CD4-positive, alpha-beta T cell treated with Interleukin-2 at 100 ng/mL for 4 hours (primary cell): ENCODE measurements around the gene NACA2.
"Not testable (repeated sequence)": the region's sequence is repeated elsewhere in the genome, so short reads cannot be mapped to it uniquely, and the experiment has no call there.

ENCODE experiments used
- DNase-seq: peaks from one replicate; pipeline ENCODE4 v3.0.0-alpha.2; 2020; ENCODE audit warnings: low spot score

The NACA2 gene

DNA sequence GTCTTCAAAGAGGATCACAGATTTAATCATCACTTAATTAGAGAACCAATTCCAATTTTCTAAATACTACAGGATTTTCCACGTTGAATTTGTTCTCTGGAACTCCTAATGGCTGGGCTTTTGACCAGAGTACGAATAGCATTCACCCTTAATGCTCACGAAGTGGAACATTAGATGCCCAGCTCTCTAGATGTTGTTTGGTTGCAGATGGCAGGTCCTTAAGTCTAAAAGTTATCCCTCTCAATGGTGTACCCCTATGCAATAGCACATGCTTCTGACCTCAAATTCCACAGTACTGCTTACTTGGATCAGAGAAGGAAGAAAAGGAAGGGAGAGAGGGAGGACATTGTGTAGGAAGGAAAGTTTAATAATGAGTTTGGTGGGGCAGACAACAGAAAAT lies 8.6 kb upstream of the NACA2 start:
- DNase-seq, result no peak

DNA sequence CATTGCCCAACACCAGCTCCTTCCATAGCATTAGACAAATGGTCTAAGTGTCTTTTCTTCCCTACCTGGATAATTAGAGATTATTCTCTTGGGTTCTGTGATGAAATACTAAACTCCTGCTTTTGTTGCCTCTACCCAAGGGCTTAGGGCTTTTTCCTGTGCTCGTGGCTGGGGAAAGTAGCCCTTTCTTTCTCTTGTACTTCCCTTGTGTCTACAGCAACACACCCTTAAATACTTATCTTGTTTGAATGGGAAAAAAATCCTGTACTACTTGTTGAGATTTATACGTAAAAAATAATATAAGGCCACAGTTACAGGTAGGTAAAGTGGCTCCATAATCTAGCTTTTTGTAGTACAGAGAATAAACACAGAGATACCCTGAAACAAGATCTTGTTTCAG lies 7.0 kb upstream of the NACA2 start:
- DNase-seq, result no peak

DNA sequence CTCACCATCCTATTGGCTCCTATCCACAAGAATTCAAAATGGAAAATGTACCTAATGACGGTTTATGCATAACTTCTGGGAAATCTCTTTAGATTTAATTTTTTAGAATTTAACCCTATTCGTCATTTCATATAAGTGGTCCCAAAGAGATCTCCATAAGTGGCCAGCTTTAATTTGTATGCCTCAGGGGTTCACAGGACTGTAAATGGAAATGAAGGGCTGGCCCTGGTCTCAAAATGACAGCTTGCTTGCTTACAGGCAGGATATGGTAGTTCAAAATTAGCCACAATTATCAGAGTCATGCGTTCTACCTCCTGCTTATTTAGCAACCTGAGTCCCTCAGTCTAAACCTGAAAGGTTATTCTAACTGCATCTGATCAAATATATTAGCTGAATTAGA lies 6.6 kb upstream of the NACA2 start:
- DNase-seq, result no peak

DNA sequence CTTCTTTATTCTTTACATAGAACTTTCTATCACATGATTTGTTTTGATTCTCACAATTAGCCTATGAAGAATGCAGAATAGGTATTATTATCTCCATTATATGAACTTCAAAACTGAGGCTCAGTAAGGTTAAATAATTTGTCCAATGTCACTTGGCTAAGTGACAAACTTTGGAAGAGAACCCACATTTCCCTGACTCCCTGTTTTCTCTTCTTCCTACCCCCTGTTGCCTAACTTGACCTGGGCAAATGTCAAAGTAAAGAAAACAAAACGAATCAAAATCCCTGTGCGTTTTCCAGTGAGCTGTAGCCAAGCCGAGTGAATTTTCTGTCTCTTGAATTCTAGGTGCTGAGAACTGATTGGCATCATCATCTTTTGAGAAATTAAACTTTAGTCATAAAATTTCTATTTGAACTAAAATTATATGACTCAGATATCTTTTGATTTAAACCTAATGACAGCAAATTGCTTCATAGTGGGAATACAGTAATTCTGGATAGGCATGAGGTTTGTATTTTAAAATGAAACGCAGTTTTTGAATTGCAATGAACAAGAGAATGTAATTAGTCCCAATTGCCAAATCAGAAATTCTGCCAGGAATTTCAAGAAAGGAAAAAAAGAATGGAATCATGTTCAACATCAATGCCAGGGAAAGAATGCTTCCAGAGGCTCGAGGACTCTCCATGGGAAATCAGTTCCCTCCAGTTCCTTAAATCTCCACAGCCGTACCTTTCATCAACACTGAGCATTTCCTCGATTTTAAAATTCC lies 4.6 kb upstream of the NACA2 start:
- no peak for DNase-seq

DNA sequence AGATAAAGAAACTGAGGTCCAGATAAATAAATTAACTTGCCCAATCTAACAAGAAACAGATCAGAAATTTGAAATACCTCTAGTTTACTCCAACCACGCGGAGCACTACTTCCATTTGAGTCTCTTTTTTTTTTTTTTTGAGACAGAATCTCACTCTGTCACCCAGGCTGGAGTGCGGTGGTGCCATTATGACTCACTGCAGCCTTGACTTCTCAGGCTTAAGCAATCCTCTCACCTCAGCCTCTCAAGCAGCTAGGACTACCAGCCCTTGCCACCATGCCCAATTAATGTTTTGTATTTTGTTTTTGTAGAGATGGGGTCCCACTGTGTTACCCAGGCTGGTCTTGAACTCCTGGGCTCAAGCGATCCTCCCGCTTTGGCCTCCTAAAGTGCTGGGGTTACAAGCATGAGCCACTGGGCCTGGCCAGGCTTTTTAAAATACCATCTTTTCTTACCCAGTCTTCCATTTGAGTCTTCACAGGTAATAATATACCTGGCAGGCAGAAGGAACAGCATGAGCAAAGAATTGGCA lies 3.3 kb upstream of the NACA2 start:
- no peak for DNase-seq

DNA sequence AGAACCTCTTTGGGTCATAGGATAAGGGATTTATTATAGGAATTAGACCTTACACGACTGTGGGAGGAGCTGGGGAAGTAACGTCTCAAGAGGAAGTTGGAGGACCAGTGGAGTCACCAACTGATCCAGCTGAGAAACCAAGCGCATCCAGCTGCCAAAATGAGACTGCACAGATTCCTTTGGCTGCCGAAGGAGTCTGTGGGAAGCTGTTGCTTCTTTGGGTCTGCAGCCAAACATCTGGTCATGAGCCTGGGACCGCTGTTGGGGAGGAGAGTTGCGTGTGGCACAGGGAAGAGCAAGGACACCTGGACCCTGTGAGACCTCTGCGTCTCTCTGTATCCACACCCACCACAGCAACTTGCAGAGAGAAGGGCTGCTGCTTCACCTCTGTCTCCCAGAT lies 2.4 kb upstream of the NACA2 start:
- no peak for DNase-seq

DNA sequence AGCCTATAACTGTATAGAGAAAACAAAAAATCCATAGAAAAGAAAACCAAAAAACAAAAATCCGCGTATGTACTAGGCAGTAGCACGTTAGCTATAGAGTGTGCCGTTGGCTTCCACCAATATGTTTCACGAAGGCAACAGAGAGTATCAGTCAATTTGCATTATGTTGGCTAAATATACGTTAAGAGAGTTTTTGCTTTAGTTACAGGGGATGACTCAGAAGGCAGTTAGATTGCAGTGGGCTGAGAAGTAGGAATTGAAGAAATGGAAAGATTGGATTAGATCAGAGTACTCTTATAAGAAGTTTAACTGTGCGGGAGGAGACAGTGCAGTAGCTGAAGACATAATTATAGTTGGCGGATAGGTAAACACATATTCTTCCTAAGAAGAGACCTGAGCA lies 911 bp upstream of the NACA2 start:
- DNase-seq, result no peak

DNA sequence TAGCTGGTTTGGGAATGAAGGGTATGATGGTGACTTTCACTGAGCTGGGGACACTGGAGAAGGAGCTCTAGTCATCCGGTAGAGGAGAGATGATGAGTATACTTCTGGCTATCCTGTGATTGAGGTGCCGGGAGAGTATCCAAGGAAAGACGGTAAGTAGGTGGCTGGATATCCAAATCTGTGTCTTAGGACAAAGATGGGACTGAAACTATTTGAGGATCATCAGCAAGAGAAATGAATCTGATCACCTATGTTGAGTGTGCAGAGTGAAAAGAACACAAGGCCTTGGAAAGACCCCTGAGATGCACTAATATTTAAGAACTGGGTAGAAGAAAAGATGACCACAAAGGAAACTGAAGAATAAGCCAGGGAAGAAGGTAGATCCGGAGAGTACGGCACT lies 1.0 kb downstream of the NACA2 start:
- no peak for DNase-seq

DNA sequence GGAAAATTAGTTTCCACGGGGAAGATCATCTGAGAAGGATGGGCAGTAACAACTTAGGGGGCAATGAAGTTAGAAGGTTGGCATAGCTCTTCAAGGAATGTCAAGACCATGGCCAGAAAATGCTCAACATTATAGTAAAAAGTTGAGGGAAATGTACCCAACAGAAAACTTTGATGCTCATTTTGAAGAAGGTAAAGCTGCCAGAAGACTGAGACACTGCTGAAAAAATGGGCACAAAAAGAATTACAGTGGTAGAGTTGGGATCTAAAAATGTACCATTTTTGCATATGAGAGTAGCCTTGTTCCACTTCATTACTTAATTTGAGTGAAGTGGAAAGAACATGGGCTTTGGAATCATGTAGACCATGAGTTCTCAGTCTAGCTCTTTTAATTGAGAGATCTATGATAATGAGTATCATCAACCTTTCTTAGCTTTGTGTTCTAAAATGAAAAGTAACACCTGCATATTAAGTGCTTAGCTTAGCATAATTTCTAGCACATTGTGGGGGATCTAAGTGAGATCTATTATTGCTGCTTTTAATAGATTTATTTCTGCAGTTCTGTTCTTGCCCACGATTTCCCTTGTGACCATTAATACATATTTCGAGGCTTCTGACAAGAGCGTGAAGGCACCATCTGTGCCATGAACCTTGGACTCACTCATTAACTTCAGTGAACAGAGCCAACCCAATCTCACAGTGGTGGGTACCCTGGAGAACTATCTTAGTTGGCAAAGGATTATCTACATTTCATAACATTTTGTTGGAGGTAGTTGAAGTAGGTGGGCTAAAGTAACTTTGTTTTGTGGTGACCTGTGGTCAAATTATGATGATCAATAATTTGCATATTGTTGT lies 3.0 kb downstream of the NACA2 start:
- DNase-seq, result no peak

DNA sequence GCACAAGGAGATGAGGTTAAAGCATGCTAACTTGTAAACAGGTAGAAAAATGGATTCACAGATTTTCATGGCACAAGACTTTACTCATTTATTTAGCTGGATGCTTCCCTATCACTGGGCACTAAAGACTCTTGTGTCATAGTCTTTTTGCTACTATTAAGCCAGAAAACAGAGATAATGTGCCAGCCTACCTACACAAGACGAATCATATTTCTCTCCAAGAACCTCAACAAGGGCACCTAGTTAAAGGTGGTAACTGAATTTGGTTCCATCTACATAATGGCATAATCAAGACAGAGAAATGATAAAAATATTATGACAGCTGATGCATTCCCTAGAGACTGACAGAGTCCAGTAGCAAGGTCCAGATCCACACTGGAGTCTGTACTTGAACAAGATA lies 3.8 kb downstream of the NACA2 start:
- DNase-seq, result no peak

DNA sequence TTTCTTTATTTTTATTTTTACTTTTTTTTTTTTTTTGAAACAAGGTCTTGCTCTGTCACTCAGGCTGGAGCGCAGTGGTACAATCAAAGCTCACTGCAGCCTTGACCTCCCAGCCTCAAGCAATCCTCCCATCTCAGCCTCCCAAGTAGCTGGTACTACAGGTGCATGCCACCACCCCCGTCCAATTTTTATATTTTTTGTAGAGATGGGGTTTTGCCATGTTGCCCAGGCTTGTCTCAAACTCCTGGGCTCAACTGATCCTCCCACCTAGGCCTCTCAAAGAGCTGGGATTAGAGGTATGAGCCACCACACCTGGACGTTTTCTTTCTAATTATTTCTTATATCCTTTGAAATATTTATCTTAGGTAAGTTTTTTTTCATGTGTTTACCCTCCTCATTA lies 4.4 kb downstream of the NACA2 start:
- not testable (repeated sequence) for DNase-seq

DNA sequence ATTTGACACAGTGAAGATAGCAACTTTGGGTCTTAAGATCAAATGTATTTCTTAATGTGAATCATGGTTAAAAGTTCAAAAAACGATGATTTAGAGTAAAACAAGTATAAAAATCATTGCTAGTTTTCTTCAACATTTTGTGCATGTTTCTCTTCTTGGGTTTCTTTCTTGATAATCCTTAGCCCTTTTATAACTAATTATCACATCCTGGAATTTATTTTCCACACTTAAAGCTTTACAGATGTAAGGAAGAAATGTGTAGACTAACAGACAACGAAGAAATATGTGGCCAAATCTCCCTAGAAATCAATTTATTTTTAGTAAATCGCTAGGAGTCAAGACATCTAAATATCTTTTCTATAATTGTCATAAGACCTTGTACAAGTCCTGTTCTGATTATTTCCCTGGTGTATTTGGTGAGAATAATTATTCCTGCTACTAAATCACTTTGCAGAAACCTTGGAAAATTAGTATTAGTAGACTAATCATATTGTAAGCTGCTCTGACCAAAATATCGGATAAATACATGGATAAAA lies 4.9 kb downstream of the NACA2 start:
- DNase-seq, result no peak

DNA sequence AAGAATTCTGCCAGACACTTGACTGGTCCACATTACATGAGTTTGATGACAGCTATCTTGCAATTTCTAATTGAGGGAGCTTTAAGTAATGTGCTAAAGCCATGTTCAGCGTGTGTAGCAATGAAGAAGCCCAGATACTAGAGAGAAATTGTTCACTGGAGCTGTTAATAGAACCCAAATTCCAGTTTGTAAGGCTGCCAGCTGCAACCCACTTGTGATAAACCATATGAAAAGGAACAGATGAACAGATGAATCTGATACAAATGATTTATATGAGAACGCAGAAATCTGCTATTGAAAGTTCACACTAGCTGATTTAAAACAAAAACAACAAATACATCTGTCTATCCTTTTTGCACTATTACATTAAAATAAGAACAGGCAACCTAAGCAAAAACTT lies 6.2 kb downstream of the NACA2 start:
- no peak for DNase-seq

DNA sequence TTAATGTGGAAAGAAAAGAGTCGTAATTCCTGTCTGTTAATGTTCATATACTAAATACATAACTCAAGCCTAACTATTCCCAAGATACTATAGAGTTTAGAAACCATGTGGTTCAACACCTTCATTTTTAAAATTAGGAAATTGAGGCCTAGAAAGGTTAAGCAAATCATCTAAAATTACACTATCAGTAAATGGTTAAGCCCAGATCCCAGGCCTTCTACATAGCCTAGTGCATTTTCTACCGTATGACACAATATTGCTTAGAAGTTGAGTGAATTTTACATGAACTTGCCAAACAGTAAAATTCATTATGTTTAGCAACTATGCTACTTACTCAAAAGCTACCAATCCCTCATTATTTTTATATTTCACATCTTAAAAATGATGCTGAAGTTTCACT lies 6.8 kb downstream of the NACA2 start:
- DNase-seq, result no peak

DNA sequence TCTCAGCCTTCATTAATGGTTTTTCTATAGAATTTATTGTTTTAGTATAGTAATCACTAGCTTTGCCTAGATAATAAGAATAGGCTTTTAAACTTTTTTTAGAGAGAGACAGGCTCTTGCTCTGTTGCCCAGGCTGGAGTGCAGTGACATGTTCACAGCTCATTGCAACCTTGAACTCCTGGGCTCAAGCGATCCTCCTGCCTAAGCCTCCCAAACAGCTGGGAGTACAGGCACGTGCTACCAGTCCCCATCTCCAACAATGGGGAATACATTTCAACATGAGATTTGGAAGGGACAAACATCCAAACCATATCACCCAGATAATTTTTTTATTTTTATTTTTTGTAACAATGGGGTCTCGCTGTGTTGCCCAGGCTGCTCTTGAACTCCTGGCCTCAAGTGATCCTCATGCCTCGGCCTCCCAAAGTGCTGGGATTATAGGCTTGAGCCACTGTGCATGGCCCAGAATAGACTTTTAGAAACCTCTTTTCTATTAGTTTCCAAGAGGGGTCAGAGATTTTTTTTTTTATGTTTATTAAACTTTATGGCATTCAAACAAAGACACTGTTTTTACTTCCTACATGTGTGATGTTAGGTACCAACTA lies 7.3 kb downstream of the NACA2 start:
- no peak for DNase-seq

DNA sequence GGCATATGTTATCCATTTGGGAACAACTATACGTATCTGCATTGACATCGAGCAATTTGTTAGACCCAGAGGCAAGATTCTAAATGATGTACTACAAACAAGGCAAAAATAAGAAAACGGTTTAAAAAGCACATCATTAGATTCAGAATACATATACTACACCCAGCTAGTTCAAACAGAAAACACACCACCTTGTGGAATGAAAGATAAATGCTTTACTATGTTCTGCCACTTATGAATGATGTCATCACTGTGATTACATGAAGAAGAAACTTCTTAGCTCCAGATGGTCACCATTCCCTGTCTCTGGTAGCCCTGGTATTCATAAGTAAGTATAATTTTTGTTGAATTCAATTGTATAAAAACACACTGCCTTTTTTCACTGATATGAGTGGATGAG lies 7.8 kb downstream of the NACA2 start:
- DNase-seq, result no peak

DNA sequence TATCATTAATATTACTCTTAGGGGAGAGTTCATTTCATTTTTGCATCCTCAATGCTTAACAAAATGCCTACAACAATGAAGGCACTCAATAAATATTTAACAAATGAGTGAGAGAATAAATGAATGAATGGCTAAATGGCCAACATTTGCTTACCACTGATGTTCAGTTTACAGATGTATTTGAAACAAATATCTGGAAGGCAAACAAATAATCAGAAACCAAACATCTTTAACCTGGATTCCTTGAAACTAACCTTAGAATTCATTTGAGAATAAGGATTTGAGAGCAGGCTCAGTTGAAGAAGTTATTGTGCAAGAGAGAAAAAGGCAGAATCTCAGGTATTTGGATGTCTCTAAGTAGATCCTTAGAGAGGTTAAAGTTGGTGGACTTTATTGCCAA lies 8.4 kb downstream of the NACA2 start:
- DNase-seq, result no peak

DNA sequence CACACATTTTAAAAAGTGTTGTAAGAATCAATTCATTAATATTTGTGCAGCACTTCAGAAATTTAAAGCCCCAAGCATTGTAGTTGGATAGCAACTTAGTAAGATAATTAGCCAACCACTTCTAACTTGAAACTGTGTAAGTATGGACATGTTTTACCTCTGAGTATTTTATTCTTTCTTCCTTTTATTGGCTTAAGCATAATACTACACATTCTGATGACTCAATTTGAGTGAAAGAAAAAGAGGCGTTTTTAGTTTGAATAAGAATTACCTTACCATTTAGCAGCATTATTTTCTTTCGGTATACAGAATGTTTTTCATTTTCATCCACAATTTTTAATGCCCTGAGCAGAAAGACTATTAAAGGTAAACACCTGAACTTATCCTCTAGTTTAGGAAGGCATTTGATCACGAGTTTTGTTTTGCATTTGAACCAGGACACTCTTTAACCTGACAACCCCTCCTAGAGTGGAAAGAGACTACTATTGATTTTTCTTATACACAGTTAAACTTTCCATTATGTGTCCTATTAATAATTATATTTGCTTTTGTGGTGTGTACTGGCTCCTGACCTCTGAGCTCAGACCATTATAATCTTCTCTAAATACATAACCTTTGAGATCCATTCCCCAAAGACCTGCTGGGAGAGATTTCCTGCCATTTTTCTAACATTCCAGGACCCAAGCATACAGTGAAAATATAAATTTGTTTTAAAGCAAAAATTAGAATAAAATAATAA lies 9.2 kb downstream of the NACA2 start:
- no peak for DNase-seq

DNA sequence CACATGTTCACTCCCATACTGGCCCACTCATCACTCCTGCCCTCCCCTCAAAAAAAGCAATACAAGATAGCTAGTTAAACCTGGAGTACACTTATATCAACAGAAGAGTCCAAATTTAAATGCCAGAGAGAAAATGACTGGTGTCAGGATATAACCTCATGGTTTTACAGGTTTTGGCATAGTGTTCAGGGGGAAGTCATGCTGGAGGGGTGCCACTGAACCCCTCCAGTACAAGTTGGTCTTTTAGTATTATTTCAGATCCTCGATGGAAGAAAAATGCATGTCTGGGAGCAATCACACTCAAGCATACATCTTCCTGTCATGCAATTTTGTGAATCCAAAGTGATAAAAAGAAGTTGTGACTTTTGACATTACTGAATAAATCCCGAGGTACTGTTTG lies 10.5 kb downstream of the NACA2 start:
- DNase-seq, result no peak

DNA sequence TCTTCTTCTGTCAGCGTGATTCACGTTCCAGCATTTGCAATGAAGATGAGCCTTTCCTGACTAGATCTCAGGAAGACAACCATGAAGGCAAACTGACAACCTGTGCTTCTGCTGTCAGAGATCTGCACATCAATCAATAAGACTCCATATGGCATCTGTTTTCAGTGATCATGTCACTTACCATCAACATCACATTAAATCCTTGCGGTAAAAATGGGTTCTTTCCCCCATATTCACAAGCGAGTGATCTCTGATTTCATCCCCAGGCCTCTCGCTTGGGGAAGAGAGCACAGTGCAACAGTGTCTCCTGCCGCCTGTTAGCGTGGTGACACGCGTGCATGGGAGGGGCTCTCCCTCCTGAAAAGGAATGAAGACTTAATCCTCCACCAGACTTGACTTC lies 11.1 kb downstream of the NACA2 start:
- DNase-seq, result no peak

DNA sequence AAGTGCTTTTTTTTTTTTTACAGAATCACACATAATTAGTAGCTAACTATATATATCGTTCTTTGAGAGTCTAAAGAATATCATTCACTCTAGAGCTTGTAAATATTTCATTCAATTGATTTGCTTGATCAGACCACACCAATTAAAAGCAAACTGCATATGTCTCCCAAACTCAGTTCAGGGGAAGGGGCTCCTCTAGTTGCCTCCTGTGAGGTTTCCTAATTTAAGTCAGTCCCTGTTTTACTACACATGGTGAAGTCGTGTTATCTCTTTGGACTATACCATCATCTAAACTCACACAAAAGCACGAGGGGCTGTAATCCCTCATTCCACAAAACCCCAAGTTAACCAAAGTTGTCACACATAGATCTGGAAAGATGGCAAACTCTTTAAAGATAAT lies 11.7 kb downstream of the NACA2 start:
- DNase-seq, result no peak

DNA sequence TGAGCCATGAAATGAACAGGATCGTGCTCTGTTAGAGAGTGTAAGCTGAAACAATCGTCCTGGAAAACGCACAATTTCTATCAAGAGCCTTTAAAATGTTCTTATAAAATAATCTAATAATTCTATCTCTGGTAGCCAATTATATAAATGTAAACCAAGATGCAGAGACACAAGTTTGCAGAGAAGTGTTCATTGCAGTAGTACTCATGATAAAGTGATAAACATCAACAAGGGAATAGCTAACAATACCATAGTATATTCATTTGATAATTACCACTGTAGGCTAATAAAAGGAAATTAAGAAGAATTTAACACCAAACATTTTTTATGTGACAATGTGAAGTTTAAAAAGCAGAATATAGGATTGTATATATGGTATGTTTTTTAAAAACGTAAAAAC lies 12.4 kb downstream of the NACA2 start:
- DNase-seq, result no peak
